Measurements from ENCODE around the gene PSMB7.

DNA sequence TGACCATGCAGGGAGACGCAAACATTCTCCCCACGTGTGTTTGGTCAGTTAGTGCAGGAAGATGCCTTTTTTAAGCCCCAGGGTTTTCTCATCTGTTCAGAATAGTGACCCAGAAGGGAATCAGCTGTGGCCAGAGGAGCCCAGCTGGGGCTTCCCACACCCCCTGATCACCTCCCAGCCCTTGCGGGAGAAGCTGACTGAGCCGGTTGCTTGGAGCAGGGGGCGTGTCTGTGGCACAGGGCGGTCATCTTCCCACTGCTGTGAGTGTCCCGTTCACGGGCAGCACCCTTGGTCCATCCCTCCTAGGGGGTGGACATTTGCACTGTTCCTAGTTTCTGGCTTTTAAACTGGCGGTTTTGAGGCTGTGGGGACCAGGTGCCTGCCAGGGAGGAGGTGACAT, 87.8 kb downstream of the PSMB7 start:
- TF ChIP-seq, protein P1, sequence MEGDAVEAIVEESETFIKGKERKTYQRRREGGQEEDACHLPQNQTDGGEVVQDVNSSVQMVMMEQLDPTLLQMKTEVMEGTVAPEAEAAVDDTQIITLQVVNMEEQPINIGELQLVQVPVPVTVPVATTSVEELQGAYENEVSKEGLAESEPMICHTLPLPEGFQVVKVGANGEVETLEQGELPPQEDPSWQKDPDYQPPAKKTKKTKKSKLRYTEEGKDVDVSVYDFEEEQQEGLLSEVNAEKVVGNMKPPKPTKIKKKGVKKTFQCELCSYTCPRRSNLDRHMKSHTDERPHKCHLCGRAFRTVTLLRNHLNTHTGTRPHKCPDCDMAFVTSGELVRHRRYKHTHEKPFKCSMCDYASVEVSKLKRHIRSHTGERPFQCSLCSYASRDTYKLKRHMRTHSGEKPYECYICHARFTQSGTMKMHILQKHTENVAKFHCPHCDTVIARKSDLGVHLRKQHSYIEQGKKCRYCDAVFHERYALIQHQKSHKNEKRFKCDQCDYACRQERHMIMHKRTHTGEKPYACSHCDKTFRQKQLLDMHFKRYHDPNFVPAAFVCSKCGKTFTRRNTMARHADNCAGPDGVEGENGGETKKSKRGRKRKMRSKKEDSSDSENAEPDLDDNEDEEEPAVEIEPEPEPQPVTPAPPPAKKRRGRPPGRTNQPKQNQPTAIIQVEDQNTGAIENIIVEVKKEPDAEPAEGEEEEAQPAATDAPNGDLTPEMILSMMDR (IDR thresholded peaks at IDR 0.05; ENCODE audit: low read length) = no peak
- no peak for TF ChIP-seq EZH2 (IDR thresholded peaks at IDR 0.05; ENCODE audit: borderline replicate concordance, low read length)

All from OCI-LY1 (cell line).